HG03066 (cell line): ENCODE results near the gene PDCL2.

ENCODE experiments used
- ATAC-seq: cut with Tn5 transposase; IDR thresholded peaks from one replicate; pipeline ENCODE4 v1.9.1; 2021; ENCODE audit warnings: low read depth; ENCODE audit not compliant: unreplicated experiment

The PDCL2 gene

GRCh38 chr4:55543858-55544257 lies 48.2 kb downstream of the PDCL2 start:
- ATAC-seq: no peak

GRCh38 chr4:55540271-55540670 lies 51.8 kb downstream of the PDCL2 start:
- ATAC-seq: no peak

GRCh38 chr4:55539658-55540057 lies 52.4 kb downstream of the PDCL2 start:
- ATAC-seq: no peak

DNA sequence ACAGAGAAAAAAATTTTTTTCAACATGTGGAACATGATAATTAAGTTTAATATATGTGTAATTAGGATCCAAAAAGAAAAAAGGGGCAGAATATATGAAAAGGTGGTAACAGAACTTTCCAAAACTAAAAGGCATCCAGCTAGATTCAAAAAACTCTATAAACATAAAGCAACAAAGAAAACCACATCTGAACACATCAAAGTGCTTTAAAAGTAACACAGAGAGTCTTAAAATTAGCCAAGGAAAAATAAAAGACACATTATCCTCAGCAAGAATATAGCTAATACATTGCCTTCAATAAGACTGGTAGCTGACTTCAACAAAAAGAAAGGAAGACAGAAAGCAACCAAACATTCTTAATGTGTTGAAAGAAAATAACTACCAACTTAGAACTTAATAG lies 53.5 kb downstream of the PDCL2 start:
- ATAC-seq: no peak

DNA sequence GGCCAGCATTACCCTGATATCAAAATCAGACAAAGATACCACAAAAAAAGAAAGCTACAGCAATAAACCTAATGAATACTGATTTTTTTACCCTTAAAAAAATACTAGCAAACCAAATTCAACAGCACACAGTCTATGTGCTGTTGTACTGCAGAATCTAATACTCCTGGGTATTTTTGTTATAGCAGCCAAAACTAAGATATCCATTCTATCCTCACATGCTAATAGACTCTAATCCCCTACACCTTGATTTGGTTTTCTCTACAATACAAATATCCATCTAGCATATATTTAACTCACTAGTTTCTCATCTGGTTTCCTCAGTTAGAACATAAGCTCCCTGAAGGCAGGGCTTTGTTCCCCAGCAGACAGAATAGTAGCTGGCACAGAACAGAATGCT lies 57.7 kb downstream of the PDCL2 start:
- ATAC-seq: no peak

DNA sequence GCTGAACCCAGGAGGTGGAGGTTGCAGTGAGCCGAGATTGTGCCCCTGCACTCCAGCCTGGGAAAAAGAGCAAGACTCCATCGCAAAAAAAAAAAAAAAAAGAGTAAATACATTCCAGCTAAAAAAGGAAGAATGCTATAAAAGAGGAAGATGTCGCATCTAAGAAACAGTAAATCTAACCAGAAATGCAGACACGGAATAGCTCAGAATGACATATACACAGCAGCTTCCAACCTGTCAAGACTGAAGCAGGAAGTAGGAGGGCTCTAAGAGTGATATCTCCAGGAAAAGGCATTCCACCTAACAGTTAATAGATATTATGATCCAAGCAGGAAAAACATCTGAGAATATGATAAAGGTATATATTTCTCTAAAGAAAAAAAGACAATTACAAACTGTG lies 61.4 kb downstream of the PDCL2 start:
- ATAC-seq: no peak

GRCh38 chr4:55530167-55530566 lies 61.9 kb downstream of the PDCL2 start:
- ATAC-seq: no peak

- no peak for ATAC-seq
Measured at GRCh38 chr4:55528491-55528890, 63.6 kb downstream of the PDCL2 start.

DNA sequence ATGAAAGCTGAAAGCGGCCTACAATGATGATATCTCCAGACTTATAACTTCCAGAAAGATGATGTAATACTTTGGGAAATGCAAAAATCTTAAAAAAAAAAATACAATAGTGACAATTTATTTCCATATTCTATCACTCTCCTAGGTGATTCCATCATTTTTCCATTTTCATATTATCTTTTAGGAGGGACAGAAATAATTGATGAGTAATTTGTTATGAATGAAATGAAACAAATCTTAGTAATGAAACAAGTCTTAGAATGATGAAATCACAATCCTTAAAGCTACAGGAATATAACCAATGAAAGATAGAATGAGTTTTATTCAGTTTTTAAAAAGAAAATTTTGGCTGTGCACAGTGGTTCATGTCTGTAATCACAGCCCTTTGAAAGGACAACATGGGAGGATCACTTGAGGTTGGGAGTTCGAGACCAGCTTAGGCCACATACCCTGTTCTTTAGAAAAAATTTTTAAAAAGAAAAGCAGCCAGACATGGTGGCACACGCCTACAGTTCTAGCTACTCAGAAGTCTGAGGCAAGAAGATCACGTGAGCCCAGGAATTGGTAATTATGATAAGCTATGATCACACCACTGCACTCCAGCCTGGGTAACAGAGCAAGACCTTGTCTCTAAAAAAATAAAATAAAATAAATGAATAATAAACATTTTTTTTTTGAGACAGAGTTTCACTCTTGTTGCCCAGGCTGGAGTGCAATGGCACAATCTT lies 67.0 kb downstream of the PDCL2 start:
- no peak for ATAC-seq

DNA sequence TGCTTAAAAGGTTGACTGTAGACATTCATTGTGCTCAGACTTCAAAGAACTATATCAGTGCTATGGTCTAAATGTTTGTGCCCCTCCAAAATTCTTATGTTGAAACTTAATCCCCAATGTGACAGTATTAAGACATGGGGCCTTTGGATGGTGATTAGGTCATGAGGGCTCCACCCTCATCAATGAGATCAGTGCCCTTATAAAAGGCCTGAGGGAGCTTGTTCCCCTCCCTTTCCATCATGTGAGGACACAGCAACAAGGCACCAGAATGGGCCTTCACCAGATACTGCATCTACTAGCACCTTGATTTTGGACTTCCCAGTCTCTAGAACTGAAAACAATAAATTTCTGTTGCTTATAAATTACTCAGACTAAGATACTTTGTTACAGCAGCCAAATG lies 73.6 kb downstream of the PDCL2 start:
- no peak for ATAC-seq

DNA sequence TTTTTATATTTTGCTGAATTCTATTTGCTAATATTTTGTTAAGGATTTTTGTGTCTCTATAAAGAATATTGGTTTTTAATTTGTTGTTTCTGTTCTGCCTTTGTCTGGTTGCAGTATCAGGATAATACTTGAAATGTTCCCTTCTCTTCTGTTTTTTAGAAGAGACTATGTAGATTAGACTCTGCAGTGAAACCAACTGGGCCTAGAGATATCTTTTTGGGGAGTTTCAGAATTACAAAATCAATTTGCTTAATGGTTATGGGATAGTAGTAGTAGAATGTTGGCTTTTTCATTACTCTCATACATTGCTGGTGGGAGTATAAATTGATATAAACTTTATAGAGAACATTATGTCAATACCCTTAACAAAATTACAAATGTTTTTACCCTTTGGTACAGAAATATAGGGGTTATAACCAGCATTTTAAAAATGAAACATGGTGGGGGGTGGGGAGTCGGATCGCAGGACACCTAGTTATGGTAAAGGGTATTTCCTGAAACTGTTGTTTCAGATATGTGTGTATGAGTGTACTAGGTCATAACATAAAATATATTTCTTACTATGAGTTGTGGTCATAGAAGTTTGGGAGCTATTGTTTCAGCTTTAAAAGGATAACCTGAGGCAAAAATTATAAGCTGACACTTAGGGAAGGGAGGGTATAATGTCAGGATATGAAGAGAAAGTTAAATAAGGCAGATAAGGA lies 74.4 kb downstream of the PDCL2 start:
- no peak for ATAC-seq

DNA sequence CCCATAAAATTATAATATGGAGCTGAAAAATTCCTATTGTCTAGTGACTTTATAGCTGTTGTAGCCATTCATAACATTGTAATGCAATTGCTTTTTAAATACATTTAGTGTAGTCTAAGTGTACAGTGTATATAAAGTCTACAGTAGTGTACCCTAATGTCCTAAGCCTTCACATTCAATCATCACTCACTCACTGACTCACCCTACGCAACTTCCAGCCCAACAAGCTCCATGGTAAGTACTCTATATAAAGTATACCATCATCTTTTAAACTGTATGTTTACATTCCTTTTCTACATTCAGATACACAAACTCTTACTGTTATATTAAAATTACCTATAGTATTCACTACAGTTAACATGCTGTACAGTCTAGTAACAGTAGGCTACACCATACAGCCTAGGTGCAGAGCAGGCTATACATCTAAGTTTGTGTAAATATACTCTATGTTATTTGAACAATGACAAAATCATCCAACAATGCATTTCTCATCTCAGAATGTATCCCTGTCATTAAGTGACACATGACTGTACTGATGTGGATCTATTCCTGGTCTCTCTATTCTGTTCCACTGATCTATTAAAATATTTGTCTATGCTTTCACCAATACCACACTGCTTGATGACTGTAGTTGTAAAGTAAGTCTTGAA lies 79.0 kb downstream of the PDCL2 start:
- no peak for ATAC-seq

- ATAC-seq: no peak
Measured at GRCh38 chr4:55512077-55512476, 80.0 kb downstream of the PDCL2 start.

- no peak for ATAC-seq
Measured at GRCh38 chr4:55510685-55511084, 81.4 kb downstream of the PDCL2 start.

DNA sequence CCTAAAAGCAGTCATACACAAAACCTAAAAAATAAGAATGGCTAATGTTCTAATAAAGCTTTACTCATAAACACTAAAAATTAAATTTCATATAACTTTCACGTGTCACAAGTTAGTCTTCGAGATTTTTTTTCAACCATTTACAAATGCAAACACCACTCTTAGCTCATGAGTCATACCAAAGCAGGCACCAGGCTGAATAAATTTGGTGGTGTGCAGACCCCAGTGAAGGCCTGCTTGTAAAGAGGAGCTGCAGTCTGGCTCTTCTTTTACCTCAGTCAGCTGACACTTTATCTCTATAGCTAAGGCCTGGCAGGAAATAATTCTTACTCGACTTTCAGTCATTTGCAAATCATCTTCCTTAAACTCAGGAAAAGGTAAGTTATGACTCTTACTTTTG lies 82.8 kb downstream of the PDCL2 start:
- ATAC-seq: no peak

DNA sequence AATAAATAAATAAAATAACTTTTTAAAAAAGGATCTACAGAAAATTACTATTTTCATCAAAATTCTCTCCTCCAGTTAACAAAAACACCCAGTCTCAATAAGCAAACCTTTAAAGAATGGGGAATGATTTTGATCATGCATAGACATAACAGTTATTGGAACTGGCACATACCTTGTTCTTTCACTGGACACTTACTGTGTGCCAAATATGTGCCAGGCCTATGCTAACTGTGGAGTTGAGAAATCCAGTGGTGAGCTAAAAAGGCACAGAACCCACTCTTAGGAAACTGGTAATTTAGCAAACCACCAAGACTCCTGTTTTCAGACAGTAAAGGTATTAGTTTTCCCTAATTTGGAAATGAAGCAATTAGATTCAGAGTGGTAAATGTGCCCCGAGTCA lies 84.4 kb downstream of the PDCL2 start:
- no peak for ATAC-seq
